ENCODE measurements around the gene PIGN. TPM values are rescaled to one million over a fixed set of nuclear protein-coding genes. Genes with fewer than 3 reads are reported as not detected.

Gene PIGN
- total and polyA plus RNA-seq, 8 donors = 2.0 to 113 (median 23.8) TPM

- TF ChIP-seq POLR2AphosphoS5 (IDR thresholded peaks at IDR 0.05) = no peak
- TF ChIP-seq EP300 (IDR thresholded peaks at IDR 0.05) = no peak
- TF ChIP-seq POLR2A (IDR thresholded peaks at IDR 0.05) = no peak
- TF ChIP-seq CTCF (IDR thresholded peaks at IDR 0.05) = no peak
- Histone ChIP-seq H3K27ac (no peak overlapping the region), H3K27me3 (no peaks in the 10 kb centered on the region), H3K9me3 (no peaks in the 10 kb centered on the region), H3K4me1 (peaks cover 0 to 14% (median 2%) of the 10 kb centered on the region in 4 donors), H3K36me3 (peaks cover 0 to 27% (median 22%) of the 10 kb centered on the region in 4 donors), H3K4me3 (no peak overlapping the region)
- 33 to 50% (median 47%) methylated on average over 5 of the region's 5 CpGs for WGBS, 5 donors
- intact Hi-C loops (cut with DNase I; ENCODE audit: low total_unique reads) = no loop called here
- DNase-seq = peak in 1 of 2 donors; percentile 22
Observed at GRCh38 chr18:62091487-62092120, 95.3 kb downstream of the PIGN start.

GRCh38 chr18:62089174-62089573 is 97.7 kb downstream of the PIGN start:
- no peaks in the 10 kb centered on the region for H3K9me3 ChIP-seq
- intact Hi-C loops (cut with DNase I; ENCODE audit: low total_unique reads) = no loop called here
- TF ChIP-seq EP300 (IDR thresholded peaks at IDR 0.05) (no peak), CTCF (IDR thresholded peaks at IDR 0.05) (no peak), POLR2A (IDR thresholded peaks at IDR 0.05) (no peak), POLR2AphosphoS5 (IDR thresholded peaks at IDR 0.05) (no peak)
- peaks cover 0 to 14% (median 2%) of the 10 kb centered on the region in 4 donors for H3K4me1 ChIP-seq
- H3K27ac ChIP-seq = no peak overlapping the region
- H3K4me3 ChIP-seq = no peak overlapping the region
- no peaks in the 10 kb centered on the region for H3K27me3 ChIP-seq
- no peak for DNase-seq
- peaks cover 0 to 40% (median 37%) of the 10 kb centered on the region in 4 donors for H3K36me3 ChIP-seq

GRCh38 chr18:62088156-62088555 is 98.7 kb downstream of the PIGN start:
- Histone ChIP-seq H3K4me3 (no peak overlapping the region), H3K4me1 (peaks cover 0 to 14% (median 2%) of the 10 kb centered on the region in 4 donors), H3K27ac (no peak overlapping the region), H3K27me3 (no peaks in the 10 kb centered on the region), H3K9me3 (no peaks in the 10 kb centered on the region), H3K36me3 (peaks cover 0 to 43% (median 37%) of the 10 kb centered on the region in 4 donors)
- intact Hi-C loops (cut with DNase I; ENCODE audit: low total_unique reads) = no loop called here
- TF ChIP-seq POLR2AphosphoS5 (IDR thresholded peaks at IDR 0.05) (no peak), CTCF (IDR thresholded peaks at IDR 0.05) (no peak), POLR2A (IDR thresholded peaks at IDR 0.05) (no peak), EP300 (IDR thresholded peaks at IDR 0.05) (no peak)
- 81 to 91% (median 88%) methylated on average over 2 of the region's 2 CpGs for WGBS, 5 donors
- DNase-seq = no peak

GRCh38 chr18:62085756-62086155 is 101.1 kb downstream of the PIGN start:
- Histone ChIP-seq H3K27ac (no peak overlapping the region), H3K27me3 (no peaks in the 10 kb centered on the region), H3K4me1 (no peaks in the 10 kb centered on the region), H3K36me3 (peaks cover 0 to 46% (median 37%) of the 10 kb centered on the region in 4 donors), H3K4me3 (no peak overlapping the region), H3K9me3 (no peaks in the 10 kb centered on the region)
- TF ChIP-seq CTCF (IDR thresholded peaks at IDR 0.05) (no peak), POLR2A (IDR thresholded peaks at IDR 0.05) (no peak), EP300 (IDR thresholded peaks at IDR 0.05) (no peak), POLR2AphosphoS5 (IDR thresholded peaks at IDR 0.05) (no peak)
- DNase-seq = no peak
- intact Hi-C loops (cut with DNase I; ENCODE audit: low total_unique reads) = no loop called here
- 90 to 94% (median 92%) methylated on average over 5 of the region's 5 CpGs for WGBS, 5 donors
